ENCODE results near the gene PCSK6.
"Not testable (repeated sequence)": the region's sequence is repeated elsewhere in the genome, so short reads cannot be mapped to it uniquely, and the experiment has no call there.

Gene PCSK6

GRCh38 chr15:101432982-101433381 is 56.5 kb downstream of the PCSK6 start:
- DNase-seq (ENCODE audit: low read depth, low spot score): no peak

GRCh38 chr15:101431748-101432147 is 57.8 kb downstream of the PCSK6 start:
- DNase-seq (ENCODE audit: low read depth, low spot score): no peak

- no peak for DNase-seq (ENCODE audit: low read depth, low spot score)
Measured at GRCh38 chr15:101431301-101431700, 58.2 kb downstream of the PCSK6 start.

GRCh38 chr15:101429646-101430045 is 59.9 kb downstream of the PCSK6 start:
- no peak for DNase-seq (ENCODE audit: low read depth, low spot score)

GRCh38 chr15:101429191-101429590 is 60.3 kb downstream of the PCSK6 start:
- DNase-seq (ENCODE audit: low read depth, low spot score): no peak

GRCh38 chr15:101428758-101429157 is 60.7 kb downstream of the PCSK6 start:
- no peak for DNase-seq (ENCODE audit: low read depth, low spot score)

GRCh38 chr15:101427606-101428487 is 61.7 kb downstream of the PCSK6 start:
- DNase-seq (ENCODE audit: low read depth, low spot score): no peak

- DNase-seq (ENCODE audit: low read depth, low spot score): no peak
Measured at GRCh38 chr15:101426761-101427333, 62.7 kb downstream of the PCSK6 start.

- DNase-seq (ENCODE audit: low read depth, low spot score): no peak
Measured at GRCh38 chr15:101425787-101426365, 63.6 kb downstream of the PCSK6 start.

- DNase-seq (ENCODE audit: low read depth, low spot score): no peak
Measured at GRCh38 chr15:101424984-101425383, 64.5 kb downstream of the PCSK6 start.

GRCh38 chr15:101420232-101420631 is 69.3 kb downstream of the PCSK6 start:
- no peak for DNase-seq (ENCODE audit: low read depth, low spot score)

- not testable (repeated sequence) for DNase-seq (ENCODE audit: low read depth, low spot score)
Measured at GRCh38 chr15:101416475-101416874, 73.0 kb downstream of the PCSK6 start.

- DNase-seq (ENCODE audit: low read depth, low spot score): no peak
Measured at GRCh38 chr15:101413239-101413638, 76.3 kb downstream of the PCSK6 start.

- DNase-seq (ENCODE audit: low read depth, low spot score): no peak
Measured at GRCh38 chr15:101411581-101411980, 77.9 kb downstream of the PCSK6 start.

GRCh38 chr15:101411085-101411484 is 78.4 kb downstream of the PCSK6 start:
- DNase-seq (ENCODE audit: low read depth, low spot score): no peak

GRCh38 chr15:101410612-101411011 is 78.9 kb downstream of the PCSK6 start:
- no peak for DNase-seq (ENCODE audit: low read depth, low spot score)

- no peak for DNase-seq (ENCODE audit: low read depth, low spot score)
Measured at GRCh38 chr15:101409621-101410020, 79.9 kb downstream of the PCSK6 start.

GRCh38 chr15:101407966-101408775 is 81.3 kb downstream of the PCSK6 start:
- no peak for DNase-seq (ENCODE audit: low read depth, low spot score)

- DNase-seq (ENCODE audit: low read depth, low spot score): no peak
Measured at GRCh38 chr15:101407439-101407838, 82.1 kb downstream of the PCSK6 start.

- DNase-seq (ENCODE audit: low read depth, low spot score): no peak
Measured at GRCh38 chr15:101406526-101407195, 82.8 kb downstream of the PCSK6 start.

GRCh38 chr15:101406036-101406435 is 83.5 kb downstream of the PCSK6 start:
- DNase-seq (ENCODE audit: low read depth, low spot score): no peak
